LNCaP clone FGC (cell line): ENCODE measurements around the gene CBFB.

ENCODE experiments used
- DNase-seq: peaks from one replicate; pipeline ENCODE4 v3.0.0-alpha.2; 2011; ENCODE audit warnings: low read depth
- H3K4me3 ChIP-seq: 2 replicates; pipeline ENCODE4 v1.5.1; 2011; ENCODE audit warnings: mild to moderate bottlenecking, low read depth, low read length, control low read depth
- TF ChIP-seq, protein P1 (sequence below): IDR thresholded peaks from 2 replicates; pipeline ENCODE4 v1.5.1; 2012; ENCODE audit warnings: mild to moderate bottlenecking; ENCODE audit not compliant: control insufficient read depth, insufficient read depth; ENCODE audit errors: extremely low read depth

The CBFB gene

GRCh38 chr16:67142342-67142741 is 113.4 kb downstream of the CBFB start:
- DNase-seq = no peak
- TF ChIP-seq, protein P1, sequence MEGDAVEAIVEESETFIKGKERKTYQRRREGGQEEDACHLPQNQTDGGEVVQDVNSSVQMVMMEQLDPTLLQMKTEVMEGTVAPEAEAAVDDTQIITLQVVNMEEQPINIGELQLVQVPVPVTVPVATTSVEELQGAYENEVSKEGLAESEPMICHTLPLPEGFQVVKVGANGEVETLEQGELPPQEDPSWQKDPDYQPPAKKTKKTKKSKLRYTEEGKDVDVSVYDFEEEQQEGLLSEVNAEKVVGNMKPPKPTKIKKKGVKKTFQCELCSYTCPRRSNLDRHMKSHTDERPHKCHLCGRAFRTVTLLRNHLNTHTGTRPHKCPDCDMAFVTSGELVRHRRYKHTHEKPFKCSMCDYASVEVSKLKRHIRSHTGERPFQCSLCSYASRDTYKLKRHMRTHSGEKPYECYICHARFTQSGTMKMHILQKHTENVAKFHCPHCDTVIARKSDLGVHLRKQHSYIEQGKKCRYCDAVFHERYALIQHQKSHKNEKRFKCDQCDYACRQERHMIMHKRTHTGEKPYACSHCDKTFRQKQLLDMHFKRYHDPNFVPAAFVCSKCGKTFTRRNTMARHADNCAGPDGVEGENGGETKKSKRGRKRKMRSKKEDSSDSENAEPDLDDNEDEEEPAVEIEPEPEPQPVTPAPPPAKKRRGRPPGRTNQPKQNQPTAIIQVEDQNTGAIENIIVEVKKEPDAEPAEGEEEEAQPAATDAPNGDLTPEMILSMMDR = no peak
- H3K4me3 ChIP-seq = no peak overlapping the region

DNA sequence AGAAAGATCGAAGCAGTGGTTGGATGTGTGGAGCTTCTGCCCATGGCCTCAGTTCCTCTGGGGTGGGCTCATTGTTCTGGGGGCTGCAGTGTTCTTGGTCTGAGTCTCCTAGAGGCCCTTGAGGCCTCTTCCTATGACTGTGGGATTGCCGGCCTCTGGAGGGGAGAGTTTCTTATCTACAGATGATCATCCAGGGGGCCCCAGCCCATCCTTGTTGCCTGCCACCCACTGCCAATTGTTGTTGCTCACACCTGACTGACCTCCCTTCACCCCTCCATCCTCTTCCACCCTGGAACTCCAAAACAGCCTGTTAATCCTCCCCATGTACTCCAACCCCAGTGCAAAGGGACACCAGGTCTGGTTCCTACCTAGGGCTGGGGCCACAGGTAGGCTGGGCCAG is 116.0 kb downstream of the CBFB start:
- TF ChIP-seq, protein P1 = no peak
- no peak overlapping the region for H3K4me3 ChIP-seq
- no peak for DNase-seq

- TF ChIP-seq, protein P1 = no peak
- DNase-seq = no peak
- H3K4me3 ChIP-seq = no peak overlapping the region
Measured at GRCh38 chr16:67145746-67146145, 116.8 kb downstream of the CBFB start.

GRCh38 chr16:67146523-67147357 is 117.8 kb downstream of the CBFB start:
- TF ChIP-seq, protein P1 = no peak
- DNase-seq = no peak
- H3K4me3 ChIP-seq = no peak overlapping the region

- no peak overlapping the region for H3K4me3 ChIP-seq
- no peak for DNase-seq
- TF ChIP-seq, protein P1 = no peak
Measured at GRCh38 chr16:67147437-67148140, 118.6 kb downstream of the CBFB start.

DNA sequence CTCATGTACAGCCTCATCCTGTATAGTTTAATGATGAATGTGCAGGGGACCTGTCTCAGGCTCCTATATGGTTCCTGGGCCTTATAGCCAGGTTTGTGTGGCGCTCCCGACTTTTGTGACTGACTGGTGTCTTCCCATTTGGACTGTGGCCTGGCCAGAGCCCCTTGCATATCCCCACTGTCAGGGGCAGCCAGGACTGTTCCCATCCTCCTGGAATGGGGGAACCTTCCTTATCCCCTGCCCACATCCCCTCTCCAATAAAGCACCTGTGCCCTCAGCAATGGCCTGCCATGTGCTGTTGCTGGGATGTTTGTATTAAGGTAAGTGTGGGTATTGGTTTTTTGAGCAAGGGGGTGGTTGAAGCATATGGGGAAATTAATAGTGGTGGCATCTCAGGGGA is 119.3 kb downstream of the CBFB start:
- TF ChIP-seq, protein P1 = no peak
- H3K4me3 ChIP-seq = no peak overlapping the region
- DNase-seq = no peak
